COLO668 (cell line): ENCODE measurements around the gene SNX25.
"Not testable (repeated sequence)": the region's sequence is repeated elsewhere in the genome, so short reads cannot be mapped to it uniquely, and the experiment has no call there.

Source experiments
- DNase-seq: peaks from one replicate; lab custom pipeline; 2025; ENCODE audit not compliant: unreplicated experiment; lab: John Stamatoyannopoulos, UW

Gene SNX25

GRCh38 chr4:185229021-185229818 is 19.8 kb downstream of the SNX25 start:
- DNase-seq, result no peak

- DNase-seq, result no peak
Measured at GRCh38 chr4:185232370-185232769, 23.0 kb downstream of the SNX25 start.

GRCh38 chr4:185235119-185235842 is 25.9 kb downstream of the SNX25 start:
- DNase-seq, result no peak

- DNase-seq, result peak; percentile 18
Measured at GRCh38 chr4:185235843-185236503, 26.6 kb downstream of the SNX25 start.

GRCh38 chr4:185237175-185237574 is 27.8 kb downstream of the SNX25 start:
- DNase-seq, result no peak

GRCh38 chr4:185238215-185238681 is 28.9 kb downstream of the SNX25 start:
- DNase-seq, result no peak

GRCh38 chr4:185238750-185239149 is 29.4 kb downstream of the SNX25 start:
- no peak for DNase-seq

GRCh38 chr4:185240486-185240885 is 31.1 kb downstream of the SNX25 start:
- DNase-seq, result not testable (repeated sequence)

- DNase-seq, result no peak
Measured at GRCh38 chr4:185242749-185243533, 33.5 kb downstream of the SNX25 start.

- no peak for DNase-seq
Measured at GRCh38 chr4:185243879-185244278, 34.5 kb downstream of the SNX25 start.

GRCh38 chr4:185244763-185245162 is 35.4 kb downstream of the SNX25 start:
- DNase-seq, result no peak

- no peak for DNase-seq
Measured at GRCh38 chr4:185246453-185246852, 37.1 kb downstream of the SNX25 start.

- no peak for DNase-seq
Measured at GRCh38 chr4:185247151-185247550, 37.8 kb downstream of the SNX25 start.

- DNase-seq, result no peak
Measured at GRCh38 chr4:185248393-185249039, 39.1 kb downstream of the SNX25 start.

GRCh38 chr4:185249105-185249504 is 39.7 kb downstream of the SNX25 start:
- no peak for DNase-seq

GRCh38 chr4:185254434-185254833 is 45.0 kb downstream of the SNX25 start:
- no peak for DNase-seq

- DNase-seq, result no peak
Measured at GRCh38 chr4:185255868-185256267, 46.5 kb downstream of the SNX25 start.

- no peak for DNase-seq
Measured at GRCh38 chr4:185256446-185256845, 47.0 kb downstream of the SNX25 start.

- DNase-seq, result no peak
Measured at GRCh38 chr4:185257086-185257485, 47.7 kb downstream of the SNX25 start.

GRCh38 chr4:185257694-185258093 is 48.3 kb downstream of the SNX25 start:
- DNase-seq, result no peak
